C4-2B (cell line): Measurements from ENCODE around the gene OAT.

Experiments used
- ZFX ChIP-seq: fragments of 450-650 bp; IDR thresholded peaks from 2 replicates; pipeline ENCODE4 v1.6.1; 2017
- TF ChIP-seq, protein P1 (sequence below): fragments of 450-650 bp; conservative IDR thresholded peaks from 2 replicates; pipeline ENCODE4 v1.5.1; 2017; ENCODE audit warnings: mild to moderate bottlenecking

DNA sequence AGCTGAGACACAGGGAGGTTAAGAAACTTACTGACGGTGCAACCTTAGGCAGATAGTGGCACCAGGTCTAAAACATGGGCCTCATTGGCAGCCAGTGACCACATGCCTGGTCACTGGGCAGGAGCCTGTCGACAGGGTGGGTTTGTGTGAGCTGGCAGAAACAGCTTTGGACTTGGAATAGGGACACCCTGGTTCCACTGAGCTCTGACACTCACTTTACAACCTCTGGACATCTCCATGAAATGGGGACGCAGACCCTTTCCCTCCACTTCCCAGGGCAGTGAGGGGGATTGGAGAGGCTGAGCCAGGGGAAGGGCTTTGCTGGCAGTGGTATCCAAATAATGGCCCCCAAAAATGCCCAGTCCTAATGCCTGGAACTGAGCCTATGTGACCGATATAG is 49.7 kb downstream of the OAT start:
- TF ChIP-seq, protein P1, sequence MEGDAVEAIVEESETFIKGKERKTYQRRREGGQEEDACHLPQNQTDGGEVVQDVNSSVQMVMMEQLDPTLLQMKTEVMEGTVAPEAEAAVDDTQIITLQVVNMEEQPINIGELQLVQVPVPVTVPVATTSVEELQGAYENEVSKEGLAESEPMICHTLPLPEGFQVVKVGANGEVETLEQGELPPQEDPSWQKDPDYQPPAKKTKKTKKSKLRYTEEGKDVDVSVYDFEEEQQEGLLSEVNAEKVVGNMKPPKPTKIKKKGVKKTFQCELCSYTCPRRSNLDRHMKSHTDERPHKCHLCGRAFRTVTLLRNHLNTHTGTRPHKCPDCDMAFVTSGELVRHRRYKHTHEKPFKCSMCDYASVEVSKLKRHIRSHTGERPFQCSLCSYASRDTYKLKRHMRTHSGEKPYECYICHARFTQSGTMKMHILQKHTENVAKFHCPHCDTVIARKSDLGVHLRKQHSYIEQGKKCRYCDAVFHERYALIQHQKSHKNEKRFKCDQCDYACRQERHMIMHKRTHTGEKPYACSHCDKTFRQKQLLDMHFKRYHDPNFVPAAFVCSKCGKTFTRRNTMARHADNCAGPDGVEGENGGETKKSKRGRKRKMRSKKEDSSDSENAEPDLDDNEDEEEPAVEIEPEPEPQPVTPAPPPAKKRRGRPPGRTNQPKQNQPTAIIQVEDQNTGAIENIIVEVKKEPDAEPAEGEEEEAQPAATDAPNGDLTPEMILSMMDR: no peak
- no peak for TF ChIP-seq ZFX
